H1 (cell line): ENCODE results near the gene POLR2I. TPM values are rescaled to one million over a fixed set of nuclear protein-coding genes. Genes with fewer than 3 reads are reported as not detected.

ENCODE experiments used
- CEBPB ChIP-seq: IDR thresholded peaks from 2 replicates; pipeline ENCODE4 v1.6.1; 2012; ENCODE audit warnings: low read depth, low read length
- RXRA ChIP-seq: IDR thresholded peaks from 2 replicates; pipeline ENCODE4 v1.6.1; 2011; ENCODE audit warnings: low read depth, mild to moderate bottlenecking, low read length, moderate library complexity; ENCODE audit not compliant: insufficient read depth
- TAF1 ChIP-seq: IDR thresholded peaks from 2 replicates; pipeline ENCODE4 v1.6.1; 2011; ENCODE audit warnings: mild to moderate bottlenecking, low read depth, low read length
- polyA plus RNA-seq, 7 experiments: library from polyadenylated mRNA; depleted of rRNA in 3 of 7; stranded (reverse) in 5 of 7; unstranded in 2 of 7; fragments of >200 nt in 5 of 7; fragments of 200-250 nt in 2 of 7; gene quantifications; 1 replicate in 5 of 7; 2 replicates in 1 of 7; 4 replicates in 1 of 7; pipeline versions ENCODE4 v1.2.1 to v1.2.3, GENCODE V29; 2011 to 2013; ENCODE audit warnings: missing spikeins in 2 of 7, mixed read lengths in 2 of 7
- total RNA-seq: library from RNA; stranded (reverse); fragmentation: NEBNext Ultra II Directional; extraction: Animal tissue kit (Norgen Biotek cat#: 25700); gene quantifications from 2 replicates; pipeline ENCODE4 v1.2.1, GENCODE V29; 2021

Gene POLR2I
- total and polyA plus RNA-seq, 2 of the 8 experiments (the other 6 are each of a cell fraction or from before 2014, with no cell fraction given): 143 to 150 TPM

GRCh38 chr19:36099166-36099785 is 15.4 kb downstream of the POLR2I start (continued):
- TF ChIP-seq TAF1: no peak
- no peak for TF ChIP-seq CEBPB
- TF ChIP-seq RXRA: no peak
